Activated CD4-positive, CD25-positive, alpha-beta regulatory T cell treated with anti-CD3 and anti-CD28 coated beads, Interleukin-2, amount 50 U/mL, for 16 hours (primary cell): Measurements from ENCODE around the gene SLC17A5.
"Not testable (repeated sequence)": the region's sequence is repeated elsewhere in the genome, so short reads cannot be mapped to it uniquely, and the experiment has no call there.

ENCODE experiments used
- DNase-seq: peaks from one replicate; pipeline ENCODE4 v3.0.0-alpha.2; 2020; ENCODE audit warnings: low read depth, low spot score

Gene SLC17A5

GRCh38 chr6:73665686-73666319 lies 12.0 kb upstream of the SLC17A5 start:
- DNase-seq = no peak

GRCh38 chr6:73664701-73665100 lies 10.9 kb upstream of the SLC17A5 start:
- DNase-seq = no peak

- no peak for DNase-seq
Observed at GRCh38 chr6:73657201-73657600, 3.4 kb upstream of the SLC17A5 start.

GRCh38 chr6:73656531-73657145 lies 2.8 kb upstream of the SLC17A5 start:
- DNase-seq = no peak

- no peak for DNase-seq
Observed at GRCh38 chr6:73655341-73655917, 1.6 kb upstream of the SLC17A5 start.

- DNase-seq = peak; percentile 27
Observed at GRCh38 chr6:73652637-73653570, 888 bp downstream of the SLC17A5 start.

GRCh38 chr6:73649783-73650182 lies 4.0 kb downstream of the SLC17A5 start:
- DNase-seq = no peak

- DNase-seq = no peak
Observed at GRCh38 chr6:73648166-73648565, 5.6 kb downstream of the SLC17A5 start.

- no peak for DNase-seq
Observed at GRCh38 chr6:73644941-73645591, 8.7 kb downstream of the SLC17A5 start.

GRCh38 chr6:73644030-73644429 lies 9.8 kb downstream of the SLC17A5 start:
- DNase-seq = no peak

- no peak for DNase-seq
Observed at GRCh38 chr6:73642530-73642929, 11.3 kb downstream of the SLC17A5 start.

GRCh38 chr6:73640179-73640750 lies 13.5 kb downstream of the SLC17A5 start:
- DNase-seq = no peak

- DNase-seq = no peak
Observed at GRCh38 chr6:73639040-73639439, 14.8 kb downstream of the SLC17A5 start.

GRCh38 chr6:73637404-73637803 lies 16.4 kb downstream of the SLC17A5 start:
- DNase-seq = no peak

- DNase-seq = no peak
Observed at GRCh38 chr6:73636048-73636447, 17.7 kb downstream of the SLC17A5 start.

GRCh38 chr6:73632346-73632745 lies 21.4 kb downstream of the SLC17A5 start:
- no peak for DNase-seq

GRCh38 chr6:73631849-73632248 lies 21.9 kb downstream of the SLC17A5 start:
- no peak for DNase-seq

- DNase-seq = no peak
Observed at GRCh38 chr6:73630401-73630800, 23.4 kb downstream of the SLC17A5 start.

GRCh38 chr6:73624896-73625295 lies 28.9 kb downstream of the SLC17A5 start:
- no peak for DNase-seq

- DNase-seq = not testable (repeated sequence)
Observed at GRCh38 chr6:73623480-73623879, 30.3 kb downstream of the SLC17A5 start.

GRCh38 chr6:73618082-73618481 lies 35.7 kb downstream of the SLC17A5 start:
- DNase-seq = not testable (repeated sequence)
